ENCODE results near the gene SHISA4.
"Not testable (repeated sequence)": the region's sequence is repeated elsewhere in the genome, so short reads cannot be mapped to it uniquely, and the experiment has no call there.

The SHISA4 gene, protein sequence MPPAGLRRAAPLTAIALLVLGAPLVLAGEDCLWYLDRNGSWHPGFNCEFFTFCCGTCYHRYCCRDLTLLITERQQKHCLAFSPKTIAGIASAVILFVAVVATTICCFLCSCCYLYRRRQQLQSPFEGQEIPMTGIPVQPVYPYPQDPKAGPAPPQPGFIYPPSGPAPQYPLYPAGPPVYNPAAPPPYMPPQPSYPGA

GRCh38 chr1:201888282-201889089 lies at the start of gene SHISA4:
TSS of gene SHISA4 (plus strand) at chr1:201888898. CDS start at chr1:201888995, 97 bp downstream.
- in situ Hi-C loops (cut with MboI; ENCODE audit: low sequenced_read_pairs, unreplicated experiment), result loop anchor here (25.0 kb wide), 1 partner anchor 224 kb away; the partner anchor contains the start of gene GPR37L1
- peak; percentile 68 for DNase-seq (ENCODE audit: low spot score)
- TF ChIP-seq, protein P1, sequence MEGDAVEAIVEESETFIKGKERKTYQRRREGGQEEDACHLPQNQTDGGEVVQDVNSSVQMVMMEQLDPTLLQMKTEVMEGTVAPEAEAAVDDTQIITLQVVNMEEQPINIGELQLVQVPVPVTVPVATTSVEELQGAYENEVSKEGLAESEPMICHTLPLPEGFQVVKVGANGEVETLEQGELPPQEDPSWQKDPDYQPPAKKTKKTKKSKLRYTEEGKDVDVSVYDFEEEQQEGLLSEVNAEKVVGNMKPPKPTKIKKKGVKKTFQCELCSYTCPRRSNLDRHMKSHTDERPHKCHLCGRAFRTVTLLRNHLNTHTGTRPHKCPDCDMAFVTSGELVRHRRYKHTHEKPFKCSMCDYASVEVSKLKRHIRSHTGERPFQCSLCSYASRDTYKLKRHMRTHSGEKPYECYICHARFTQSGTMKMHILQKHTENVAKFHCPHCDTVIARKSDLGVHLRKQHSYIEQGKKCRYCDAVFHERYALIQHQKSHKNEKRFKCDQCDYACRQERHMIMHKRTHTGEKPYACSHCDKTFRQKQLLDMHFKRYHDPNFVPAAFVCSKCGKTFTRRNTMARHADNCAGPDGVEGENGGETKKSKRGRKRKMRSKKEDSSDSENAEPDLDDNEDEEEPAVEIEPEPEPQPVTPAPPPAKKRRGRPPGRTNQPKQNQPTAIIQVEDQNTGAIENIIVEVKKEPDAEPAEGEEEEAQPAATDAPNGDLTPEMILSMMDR (IDR thresholded peaks at IDR 0.05; ENCODE audit: borderline replicate concordance, control extremely low read depth, extremely low read depth, insufficient read depth, missing control alignments), result no peak

DNA sequence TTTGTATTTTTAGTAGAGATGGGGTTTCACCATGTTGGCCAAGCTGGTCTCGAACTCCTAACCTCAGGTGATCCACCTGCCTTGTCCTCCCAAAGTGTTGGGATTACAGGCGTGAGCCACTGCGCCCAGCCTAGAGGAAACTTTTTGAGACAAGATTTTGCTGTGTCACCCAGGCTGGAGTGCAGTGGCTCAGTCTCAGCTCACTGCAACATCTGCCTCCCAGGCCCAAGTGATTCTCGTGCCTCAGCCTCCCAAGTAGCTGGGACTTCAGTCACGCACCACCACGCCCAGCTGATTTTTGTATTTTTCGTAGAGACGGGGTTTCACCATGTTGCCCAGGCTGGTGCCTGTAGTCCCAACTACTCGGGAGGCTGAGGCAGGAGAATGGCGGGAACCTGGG lies 49.6 kb upstream of the SHISA4 start:
- DNase-seq (ENCODE audit: low spot score); in situ Hi-C loops (cut with MboI; ENCODE audit: low sequenced_read_pairs, unreplicated experiment): not testable (repeated sequence)

DNA sequence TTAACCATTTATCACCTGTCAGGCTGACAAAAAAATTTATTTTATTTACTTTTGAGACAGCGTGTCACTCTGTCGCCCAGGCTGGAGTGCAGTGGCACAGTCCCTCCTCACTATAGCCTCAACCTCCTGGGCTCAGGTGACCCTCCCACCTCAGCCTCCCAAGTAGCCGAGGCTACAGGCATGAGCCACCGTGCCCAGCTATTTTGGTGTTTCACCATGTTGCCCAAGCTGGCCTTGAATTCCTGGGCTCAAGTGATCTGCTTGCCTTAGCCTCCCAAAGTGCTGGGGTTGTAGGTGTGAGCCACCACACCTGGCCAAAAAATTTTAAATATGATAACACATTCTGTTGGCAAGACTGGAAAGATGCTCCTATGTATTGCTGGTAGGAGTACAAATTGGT lies 48.6 kb upstream of the SHISA4 start:
- no peak for DNase-seq (ENCODE audit: low spot score)
- TF ChIP-seq, protein P1 (IDR thresholded peaks at IDR 0.05; ENCODE audit: borderline replicate concordance, control extremely low read depth, extremely low read depth, insufficient read depth, missing control alignments), result no peak
- in situ Hi-C loops (cut with MboI; ENCODE audit: low sequenced_read_pairs, unreplicated experiment), result no loop called here

DNA sequence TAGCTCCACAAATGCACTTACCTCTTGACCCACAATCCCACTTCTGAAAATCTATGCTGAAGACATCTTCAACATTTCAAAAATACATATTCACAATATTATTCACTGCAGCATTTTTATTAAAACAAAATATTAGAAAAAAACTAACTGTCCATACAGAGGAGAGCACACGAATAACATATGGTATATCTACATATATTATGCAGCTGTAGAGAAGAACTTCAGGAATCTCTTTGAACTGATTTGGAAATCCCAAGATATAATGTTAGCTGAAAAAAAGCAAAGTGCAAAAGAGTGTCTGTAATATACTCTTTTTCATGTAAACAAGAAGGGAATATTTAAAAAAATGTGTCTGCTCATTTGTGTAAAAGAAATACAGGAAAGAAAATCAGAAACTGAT lies 48.2 kb upstream of the SHISA4 start:
- in situ Hi-C loops (cut with MboI; ENCODE audit: low sequenced_read_pairs, unreplicated experiment), result no loop called here
- DNase-seq (ENCODE audit: low spot score), result no peak
- TF ChIP-seq, protein P1 (IDR thresholded peaks at IDR 0.05; ENCODE audit: borderline replicate concordance, control extremely low read depth, extremely low read depth, insufficient read depth, missing control alignments), result no peak

GRCh38 chr1:201841265-201841912 lies 47.3 kb upstream of the SHISA4 start:
- DNase-seq (ENCODE audit: low spot score), result no peak
- in situ Hi-C loops (cut with MboI; ENCODE audit: low sequenced_read_pairs, unreplicated experiment), result no loop called here
- TF ChIP-seq, protein P1 (IDR thresholded peaks at IDR 0.05; ENCODE audit: borderline replicate concordance, control extremely low read depth, extremely low read depth, insufficient read depth, missing control alignments), result no peak

DNA sequence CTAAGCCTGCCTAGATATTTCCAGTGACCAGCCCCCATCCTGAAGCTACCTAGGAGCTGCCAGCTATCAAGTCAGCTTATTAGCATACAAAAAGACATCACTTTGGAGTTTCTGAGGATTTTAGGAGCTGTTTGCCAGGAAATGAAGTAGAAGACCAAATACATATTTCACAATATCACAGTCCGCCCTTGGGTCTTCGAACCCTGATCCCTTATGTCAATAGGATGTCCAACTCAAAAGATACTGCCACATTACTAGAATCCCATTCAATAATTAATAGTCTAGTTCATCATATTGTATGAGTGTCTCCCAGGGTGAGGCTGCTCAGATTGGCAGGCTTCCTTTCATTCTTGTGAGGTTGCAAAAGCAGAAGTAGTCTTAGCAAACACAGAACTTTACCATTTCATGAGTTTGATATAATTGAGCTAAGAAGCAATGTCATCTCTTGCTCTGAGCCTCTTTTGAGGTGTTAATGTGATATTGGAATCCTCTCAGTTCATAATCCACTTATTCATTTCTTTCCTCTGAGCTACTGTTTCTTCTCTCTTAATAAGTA lies 46.1 kb upstream of the SHISA4 start:
- in situ Hi-C loops (cut with MboI; ENCODE audit: low sequenced_read_pairs, unreplicated experiment), result no loop called here
- TF ChIP-seq, protein P1 (IDR thresholded peaks at IDR 0.05; ENCODE audit: borderline replicate concordance, control extremely low read depth, extremely low read depth, insufficient read depth, missing control alignments), result no peak
- no peak for DNase-seq (ENCODE audit: low spot score)

All from GM13976 (cell line).